Erythroblast (primary cell): Measurements from ENCODE around the gene PIM3.

Experiments
- DNase-seq, 2 experiments: peaks; one replicate each; lab custom pipeline; 2025; lab: John Stamatoyannopoulos, UW
- GATA1 ChIP-seq: IDR thresholded peaks from 2 replicates; pipeline ENCODE4 v1.6.1; 2011; ENCODE audit warnings: low read depth, mild to moderate bottlenecking, control low read depth, low read length, moderate library complexity
- POLR2A ChIP-seq: IDR thresholded peaks from 2 replicates; pipeline ENCODE4 v1.6.1; 2011; ENCODE audit warnings: mild to moderate bottlenecking, low read length

The PIM3 gene

GRCh38 chr22:50012211-50013181 lies 51.9 kb downstream of the PIM3 start, which contains the start of gene IL17REL:
Gene IL17REL (minus strand): TSS chr22:50012765. CDS start chr22:50012646, 119 bp downstream.
- DNase-seq, result no peak
- TF ChIP-seq POLR2A (no peak), GATA1 (no peak)
